NCI-H774 (cell line): ENCODE data around the gene MRPS5.

ENCODE experiments used
- DNase-seq: peaks from one replicate; lab custom pipeline; 2025; lab: John Stamatoyannopoulos, UW

MRPS5 gene

GRCh38 chr2:95087379-95087778, 34.2 kb downstream of the MRPS5 start:
- DNase-seq = no peak

GRCh38 chr2:95086017-95086416, 35.6 kb downstream of the MRPS5 start:
- DNase-seq = no peak

GRCh38 chr2:95082477-95082876, 39.1 kb downstream of the MRPS5 start:
- DNase-seq = no peak

GRCh38 chr2:95079199-95079683, 42.4 kb downstream of the MRPS5 start:
- DNase-seq = no peak

- no peak for DNase-seq
These were observed 43.6 kb downstream of the MRPS5 start for GRCh38 chr2:95077861-95078603.

- no peak for DNase-seq
These were observed 44.1 kb downstream of the MRPS5 start for GRCh38 chr2:95077530-95077825.

GRCh38 chr2:95076705-95077529, 44.7 kb downstream of the MRPS5 start:
- DNase-seq = peak; percentile 88

- DNase-seq = no peak
These were observed 46.0 kb downstream of the MRPS5 start for GRCh38 chr2:95075440-95076132.

GRCh38 chr2:95074663-95075439, 46.8 kb downstream of the MRPS5 start:
- no peak for DNase-seq

- no peak for DNase-seq
These were observed 47.5 kb downstream of the MRPS5 start for GRCh38 chr2:95073856-95074662.

- no peak for DNase-seq
These were observed 49.2 kb downstream of the MRPS5 start for GRCh38 chr2:95072424-95072823.

GRCh38 chr2:95071856-95072255, 49.8 kb downstream of the MRPS5 start:
- no peak for DNase-seq

GRCh38 chr2:95069465-95069864, 52.1 kb downstream of the MRPS5 start:
- DNase-seq = no peak

- no peak for DNase-seq
These were observed 53.4 kb downstream of the MRPS5 start for GRCh38 chr2:95068256-95068655.

- DNase-seq = no peak
These were observed 58.3 kb downstream of the MRPS5 start for GRCh38 chr2:95063086-95063958.

- peak; percentile 72 for DNase-seq
These were observed 59.1 kb downstream of the MRPS5 start for GRCh38 chr2:95062242-95063085.

- no peak for DNase-seq
These were observed 59.9 kb downstream of the MRPS5 start for GRCh38 chr2:95061601-95062183.

GRCh38 chr2:95061119-95061512, 60.5 kb downstream of the MRPS5 start:
- no peak for DNase-seq
